Nucleus accumbens (tissue), 56 donors: Measurements from ENCODE around the gene CD247.

ENCODE experiments used
- DNase-seq, 56 donors: peaks; one replicate each; lab custom pipeline; 2025; lab: John Stamatoyannopoulos, UW

CD247 gene

GRCh38 chr1:167425482-167425881 lies 92.8 kb downstream of the CD247 start:
- no peak for DNase-seq

- no peak for DNase-seq
Measured at GRCh38 chr1:167423684-167424619, 94.4 kb downstream of the CD247 start.

- no peak for DNase-seq
Measured at GRCh38 chr1:167420510-167420909, 97.8 kb downstream of the CD247 start.

GRCh38 chr1:167419245-167419644 lies 99.1 kb downstream of the CD247 start:
- no peak for DNase-seq

GRCh38 chr1:167418391-167418790 lies 99.9 kb downstream of the CD247 start:
- DNase-seq = no peak

GRCh38 chr1:167416506-167416905 lies 101.8 kb downstream of the CD247 start:
- DNase-seq = no peak

- DNase-seq = no peak
Measured at GRCh38 chr1:167413328-167413727, 105.0 kb downstream of the CD247 start.

- no peak for DNase-seq
Measured at GRCh38 chr1:167412920-167413319, 105.4 kb downstream of the CD247 start.

- no peak for DNase-seq
Measured at GRCh38 chr1:167412072-167412471, 106.3 kb downstream of the CD247 start.

GRCh38 chr1:167409183-167409582 lies 109.1 kb downstream of the CD247 start:
- no peak for DNase-seq

GRCh38 chr1:167408355-167408754 lies 110.0 kb downstream of the CD247 start:
- no peak for DNase-seq

GRCh38 chr1:167404908-167405307 lies 113.4 kb downstream of the CD247 start:
- DNase-seq = no peak

GRCh38 chr1:167404161-167404888 lies 114.0 kb downstream of the CD247 start:
- no peak for DNase-seq

GRCh38 chr1:167401260-167401873 lies 117.0 kb downstream of the CD247 start:
- DNase-seq = peak in 13 of 56 donors; percentile 1 to 27 (median 4)

GRCh38 chr1:167400359-167400953 lies 117.9 kb downstream of the CD247 start:
- no peak for DNase-seq

GRCh38 chr1:167392200-167392696 lies 126.1 kb downstream of the CD247 start:
- DNase-seq = no peak

- DNase-seq = no peak
Measured at GRCh38 chr1:167388976-167389375, 129.4 kb downstream of the CD247 start.

- no peak for DNase-seq
Measured at GRCh38 chr1:167387251-167387910, 130.9 kb downstream of the CD247 start.
